Fibroblast of the aortic adventitia (primary cell): ENCODE results near the gene MREG. TPM values are rescaled to one million over a fixed set of nuclear protein-coding genes. Genes with fewer than 3 reads are reported as not detected.
"Not testable (repeated sequence)": the region's sequence is repeated elsewhere in the genome, so short reads cannot be mapped to it uniquely, and the experiment has no call there.

Experiments
- DNase-seq: peaks from one replicate; pipeline ENCODE4 v3.0.0-alpha.2; 2010; ENCODE audit warnings: low read depth
- H3K4me3 ChIP-seq: 2 replicates; pipeline ENCODE4 v1.5.1; 2011; ENCODE audit warnings: low read depth, mild to moderate bottlenecking, control low read depth, low read length, moderate library complexity
- CTCF ChIP-seq: IDR thresholded peaks from 2 replicates; pipeline ENCODE4 v1.5.1; 2011; ENCODE audit warnings: mild to moderate bottlenecking, low read length, control low read depth, inconsistent platforms; ENCODE audit not compliant: insufficient read depth
- total RNA-seq: library from RNA; depleted of rRNA; stranded (reverse); fragments of >200 nt; gene quantifications from 2 replicates; pipeline ENCODE4 v1.2.3, GENCODE V29; 2012; ENCODE audit warnings: low replicate concordance

Gene MREG
- total RNA-seq, 1 donor = 2.8 TPM

- DNase-seq = peak; percentile 88
- H3K4me3 ChIP-seq = no peak overlapping the region
- TF ChIP-seq CTCF = peak; percentile 97
Measured at GRCh38 chr2:215931256-215931903, 82.0 kb downstream of the MREG start.

GRCh38 chr2:215930505-215931253 is 82.7 kb downstream of the MREG start:
- DNase-seq = peak; percentile 76
- TF ChIP-seq CTCF = no peak
- peak overlapping the region; percentile 23 for H3K4me3 ChIP-seq

GRCh38 chr2:215929602-215930335 is 83.6 kb downstream of the MREG start:
- no peak for TF ChIP-seq CTCF
- DNase-seq = no peak
- no peak overlapping the region for H3K4me3 ChIP-seq

- no peak for DNase-seq
- H3K4me3 ChIP-seq = no peak overlapping the region
- no peak for TF ChIP-seq CTCF
Measured at GRCh38 chr2:215928086-215928485, 85.3 kb downstream of the MREG start.

- H3K4me3 ChIP-seq, DNase-seq: not testable (repeated sequence)
Measured at GRCh38 chr2:215926992-215927391, 86.4 kb downstream of the MREG start.

GRCh38 chr2:215921895-215922294 is 91.5 kb downstream of the MREG start:
- DNase-seq = peak; percentile 90
- no peak for TF ChIP-seq CTCF
- H3K4me3 ChIP-seq = no peak overlapping the region
